PC-3 (cell line): ENCODE data around the gene VTI1A. TPM values are rescaled to one million over a fixed set of nuclear protein-coding genes. Genes with fewer than 3 reads are reported as not detected.

Experiments used
- ATAC-seq: fragments of 200-7000 bp; cut with Tn5 transposase; 2 replicates; pipeline ENCODE4 v1.9.1; 2020; ENCODE audit warnings: mild to moderate bottlenecking, moderate library complexity
- BruUV-seq: library from RNA; stranded (reverse); fragments of 400-500 nt; replicated peaks from 2 replicates; lab custom pipeline; 2021; lab: Mats Ljungman, UMichigan
- CTCF ChIA-PET: fragments of 300-600 bp; sonication (Branson Sonifier 250); formaldehyde crosslinking; loops from one replicate; lab custom pipeline; 2022; ENCODE audit warnings: antibody characterized with exemption; lab: Charles Lee
- POLR2A ChIA-PET: fragments of 300-600 bp; sonication (Branson Sonifier 250); formaldehyde crosslinking; loops from one replicate; lab custom pipeline; 2022; ENCODE audit warnings: antibody characterized with exemption; ENCODE audit not compliant: unreplicated experiment; lab: Charles Lee
- DNase-seq: peaks from one replicate; pipeline ENCODE4 v3.0.0-alpha.2; 2015
- H2AFZ ChIP-seq: fragments of 300-600 bp; sonication (generic); 2 replicates; pipeline ENCODE4 v1.6.0; 2016; ENCODE audit warnings: antibody characterized with exemption, low read length
- H3F3A ChIP-seq: fragments of 300-600 bp; sonication (generic); one replicate; pipeline ENCODE4 v1.6.0; 2017; ENCODE audit warnings: antibody characterized with exemption, low read length, control low read depth, mild to moderate bottlenecking; ENCODE audit not compliant: unreplicated experiment
- H3K27ac ChIP-seq: fragments of 300-600 bp; sonication (generic); 2 replicates; pipeline ENCODE4 v1.5.1; 2016; ENCODE audit warnings: mild to moderate bottlenecking, low read length
- H3K27me3 ChIP-seq: fragments of 300-600 bp; sonication (generic); 2 replicates; pipeline ENCODE4 v1.6.1; 2016; ENCODE audit warnings: low read length, mixed read lengths
- H3K36me3 ChIP-seq: fragments of 300-600 bp; sonication (generic); 2 replicates; pipeline ENCODE4 v1.6.1; 2016; ENCODE audit warnings: low read depth, mixed run types, low read length, mixed read lengths
- H3K4me1 ChIP-seq: fragments of 300-600 bp; sonication (generic); 2 replicates; pipeline ENCODE4 v1.5.1; 2016; ENCODE audit warnings: low read length; ENCODE audit not compliant: insufficient read depth
- H3K4me2 ChIP-seq: fragments of 300-600 bp; sonication (generic); 2 replicates; pipeline ENCODE4 v1.6.0; 2016; ENCODE audit warnings: low read length
- H3K4me3 ChIP-seq: fragments of 300-600 bp; sonication (generic); 2 replicates; pipeline ENCODE4 v1.5.1; 2016; ENCODE audit warnings: mild to moderate bottlenecking, low read length, mixed read lengths
- H3K79me2 ChIP-seq: fragments of 300-600 bp; sonication (generic); 2 replicates; pipeline ENCODE4 v1.6.1; 2017; ENCODE audit warnings: low read length, mixed read lengths
- H3K9ac ChIP-seq: fragments of 300-600 bp; sonication (generic); 2 replicates; pipeline ENCODE4 v1.6.0; 2016; ENCODE audit warnings: mild to moderate bottlenecking, low read length
- H3K9me2 ChIP-seq: fragments of 300-600 bp; sonication (generic); replicated peaks from 2 replicates; pipeline ENCODE4 v1.6.1; 2016; ENCODE audit warnings: mixed run types, low read length, mixed read lengths
- H3K9me3 ChIP-seq: fragments of 300-600 bp; sonication (generic); 2 replicates; pipeline ENCODE4 v1.6.1; 2016; ENCODE audit warnings: low read length, mixed read lengths
- H4K20me1 ChIP-seq: fragments of 300-600 bp; sonication (generic); 2 replicates; pipeline ENCODE4 v1.6.1; 2016; ENCODE audit warnings: low read length, mixed read lengths
- EZH2 ChIP-seq: fragments of 300-600 bp; sonication (generic); IDR thresholded peaks from one replicate; pipeline ENCODE4 v1.6.1; 2017; ENCODE audit warnings: antibody characterized with exemption, mild to moderate bottlenecking, low read length; ENCODE audit not compliant: unreplicated experiment
- EZH2phosphoT487 ChIP-seq: fragments of 300-600 bp; sonication (generic); IDR thresholded peaks from 2 replicates; pipeline ENCODE4 v1.6.1; 2018; ENCODE audit warnings: mild to moderate bottlenecking, antibody characterized with exemption, low read length, borderline replicate concordance
- intact Hi-C: fragments of 100-400 bp; cut with micrococcal nuclease; formaldehyde crosslinking; loops from 2 replicates; pipeline ENCODE4 v1.9.0; 2023
- total RNA-seq: library from RNA; depleted of rRNA; stranded (reverse); fragments of >200 nt; gene quantifications from 2 replicates; pipeline ENCODE4 v1.2.3, GENCODE V29; 2014
- TF ChIP-seq, protein P1 (sequence below): fragments of 300-600 bp; sonication (generic); conservative IDR thresholded peaks from 2 replicates; pipeline ENCODE4 v1.5.1; 2017; ENCODE audit warnings: antibody characterized with exemption, low read depth, mild to moderate bottlenecking, low read length

Gene VTI1A
- total RNA-seq, 1 experiment from 2014 or later = 18.1 TPM

DNA sequence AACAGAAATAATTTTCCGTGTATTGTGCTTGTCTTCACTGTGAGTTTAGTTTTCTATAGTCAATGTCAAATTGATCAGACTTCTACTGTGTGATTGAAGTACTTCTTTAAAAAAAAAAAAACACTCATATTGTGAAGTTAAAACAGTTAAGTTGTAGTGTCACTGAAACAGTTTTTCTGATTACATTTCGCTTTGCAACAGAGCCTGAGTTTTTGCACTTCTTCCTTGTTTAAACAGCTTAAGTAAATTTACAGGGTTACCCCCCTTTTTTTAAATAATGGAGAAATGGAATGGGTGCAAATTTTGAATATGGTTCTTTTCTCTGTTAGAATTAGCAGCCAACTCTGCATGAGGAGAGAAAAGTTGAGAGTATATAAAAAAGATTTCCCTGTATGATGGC lies 117.3 kb downstream of the VTI1A start:
- Histone ChIP-seq H3K36me3 (no peaks in the 10 kb centered on the region), H3K9ac (no peak overlapping the region), H3K27me3 (no peaks in the 10 kb centered on the region), H4K20me1 (no peaks in the 10 kb centered on the region), H3K4me1 (peaks cover 21% of the 10 kb centered on the region), H3K27ac (no peak overlapping the region), H3K79me2 (no peaks in the 10 kb centered on the region), H3K9me3 (no peaks in the 10 kb centered on the region), H3K9me2 (no peaks in the 10 kb centered on the region), H3K4me3 (no peak overlapping the region), H3F3A (no peaks in the 10 kb centered on the region), H2AFZ (no peak overlapping the region), H3K4me2 (no peak overlapping the region)
- POLR2A ChIA-PET = no interaction called here
- TF ChIP-seq, protein P1, sequence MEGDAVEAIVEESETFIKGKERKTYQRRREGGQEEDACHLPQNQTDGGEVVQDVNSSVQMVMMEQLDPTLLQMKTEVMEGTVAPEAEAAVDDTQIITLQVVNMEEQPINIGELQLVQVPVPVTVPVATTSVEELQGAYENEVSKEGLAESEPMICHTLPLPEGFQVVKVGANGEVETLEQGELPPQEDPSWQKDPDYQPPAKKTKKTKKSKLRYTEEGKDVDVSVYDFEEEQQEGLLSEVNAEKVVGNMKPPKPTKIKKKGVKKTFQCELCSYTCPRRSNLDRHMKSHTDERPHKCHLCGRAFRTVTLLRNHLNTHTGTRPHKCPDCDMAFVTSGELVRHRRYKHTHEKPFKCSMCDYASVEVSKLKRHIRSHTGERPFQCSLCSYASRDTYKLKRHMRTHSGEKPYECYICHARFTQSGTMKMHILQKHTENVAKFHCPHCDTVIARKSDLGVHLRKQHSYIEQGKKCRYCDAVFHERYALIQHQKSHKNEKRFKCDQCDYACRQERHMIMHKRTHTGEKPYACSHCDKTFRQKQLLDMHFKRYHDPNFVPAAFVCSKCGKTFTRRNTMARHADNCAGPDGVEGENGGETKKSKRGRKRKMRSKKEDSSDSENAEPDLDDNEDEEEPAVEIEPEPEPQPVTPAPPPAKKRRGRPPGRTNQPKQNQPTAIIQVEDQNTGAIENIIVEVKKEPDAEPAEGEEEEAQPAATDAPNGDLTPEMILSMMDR = no peak
- no peak for TF ChIP-seq EZH2phosphoT487
- TF ChIP-seq EZH2 = no peak
- intact Hi-C loops = loop anchor here (2.0 to 10.0 kb wide), 3 partner anchors 152 to 820 kb away; partner anchors contain the start of gene TCF7L2
- DNase-seq (no peak), ATAC-seq (no peak)
- no TSS peak for BruUV-seq
- CTCF ChIA-PET = no interaction called here

DNA sequence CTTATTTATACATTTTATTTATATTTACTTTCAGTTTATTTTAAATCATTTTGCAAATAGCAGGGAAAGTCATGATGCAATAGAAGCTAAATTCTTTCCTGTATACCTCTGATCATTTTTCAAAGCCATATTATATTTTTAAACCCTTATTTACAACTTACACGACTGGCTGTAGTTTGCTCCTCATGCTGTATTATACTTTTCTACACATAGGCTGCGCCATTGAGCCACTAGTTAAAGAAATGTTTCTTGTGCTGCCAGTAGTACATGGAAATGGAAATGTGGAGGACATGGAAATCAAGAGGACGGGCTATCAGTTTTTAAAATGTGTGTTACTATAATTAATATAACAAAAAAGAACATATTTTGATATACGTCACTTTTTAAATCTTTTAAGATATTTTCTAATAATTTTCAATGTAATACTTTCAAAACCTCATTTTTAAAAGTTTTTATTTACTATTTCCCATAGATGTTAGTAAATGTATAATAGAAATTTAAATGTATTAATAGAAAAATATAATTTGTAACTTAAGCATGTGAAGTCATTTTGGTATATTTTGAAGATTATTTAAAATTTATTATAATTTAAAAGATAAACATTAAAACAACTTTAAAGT lies 118.5 kb downstream of the VTI1A start:
- peak; percentile 83 for DNase-seq
- TF ChIP-seq EZH2 = no peak
- TF ChIP-seq, protein P1 = peak; percentile 65
- ChIA-PET CTCF (no interaction called here), POLR2A (no interaction called here)
- no peaks in the 10 kb centered on the region for H3K9me3 ChIP-seq
- no peak overlapping the region for H3K4me2 ChIP-seq
- peak; percentile 54 for ATAC-seq
- no TSS peak for BruUV-seq
- H3K9ac ChIP-seq = no peak overlapping the region
- no peak overlapping the region for H3K4me3 ChIP-seq
- H3K27ac ChIP-seq = no peak overlapping the region
- no peak overlapping the region for H2AFZ ChIP-seq
- no peaks in the 10 kb centered on the region for H3F3A ChIP-seq
- H3K79me2 ChIP-seq = no peaks in the 10 kb centered on the region
- intact Hi-C loops = loop anchor here (2.0 to 10.0 kb wide), 4 partner anchors 151 to 819 kb away; partner anchors contain the start of gene TCF7L2
- no peaks in the 10 kb centered on the region for H3K36me3 ChIP-seq
- H3K27me3 ChIP-seq = no peaks in the 10 kb centered on the region
- H3K9me2 ChIP-seq = no peaks in the 10 kb centered on the region
- no peaks in the 10 kb centered on the region for H4K20me1 ChIP-seq
- peaks cover 21% of the 10 kb centered on the region for H3K4me1 ChIP-seq

DNA sequence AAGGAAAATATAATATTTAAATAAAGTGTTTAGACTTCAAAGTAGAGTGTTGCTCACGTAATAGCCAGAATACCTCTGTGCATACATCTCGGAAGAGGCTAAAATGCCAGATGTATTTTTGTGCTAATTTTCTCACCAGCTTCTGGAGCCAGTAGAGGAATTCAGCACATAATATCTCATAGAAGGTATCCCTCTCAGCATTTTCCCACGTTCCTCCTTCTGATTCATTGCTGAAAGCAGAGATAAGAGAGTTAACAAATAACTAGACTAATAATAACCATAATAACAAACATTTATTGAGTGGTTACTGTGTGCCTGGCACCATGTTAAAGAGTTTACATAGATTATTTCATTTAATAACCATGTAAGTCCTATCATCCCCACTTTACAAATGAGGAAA lies 123.6 kb downstream of the VTI1A start:
- DNase-seq = no peak
- intact Hi-C loops = no loop called here
- H3K9me3 ChIP-seq = no peaks in the 10 kb centered on the region
- no peaks in the 10 kb centered on the region for H3K27me3 ChIP-seq
- H3K4me3 ChIP-seq = no peak overlapping the region
- no peak overlapping the region for H3K4me2 ChIP-seq
- no peak for TF ChIP-seq EZH2
- TF ChIP-seq EZH2phosphoT487 = no peak
- TF ChIP-seq, protein P1 = no peak
- no peak overlapping the region for H2AFZ ChIP-seq
- no TSS peak for BruUV-seq
- no peaks in the 10 kb centered on the region for H3F3A ChIP-seq
- no peaks in the 10 kb centered on the region for H3K9me2 ChIP-seq
- H4K20me1 ChIP-seq = no peaks in the 10 kb centered on the region
- H3K4me1 ChIP-seq = no peaks in the 10 kb centered on the region
- H3K79me2 ChIP-seq = no peaks in the 10 kb centered on the region
- CTCF ChIA-PET = no interaction called here
- no peak overlapping the region for H3K27ac ChIP-seq
- ATAC-seq = no peak
- no peaks in the 10 kb centered on the region for H3K36me3 ChIP-seq
- POLR2A ChIA-PET = no interaction called here
- H3K9ac ChIP-seq = no peak overlapping the region
